NB4 (cell line): Measurements from ENCODE around the gene BHLHE23.

Source experiments
- MAX ChIP-seq: IDR thresholded peaks from 2 replicates; pipeline ENCODE4 v1.6.1; 2011; ENCODE audit warnings: low read depth, low read length
- MYC ChIP-seq: IDR thresholded peaks from 2 replicates; pipeline ENCODE4 v1.6.1; 2011; ENCODE audit warnings: low read depth, low read length
- POLR2A ChIP-seq: IDR thresholded peaks from 2 replicates; pipeline ENCODE4 v1.6.1; 2011; ENCODE audit warnings: mild to moderate bottlenecking; ENCODE audit not compliant: insufficient read length; ENCODE audit errors: extremely low read depth
- TF ChIP-seq, protein P1 (sequence below): IDR thresholded peaks from one replicate; pipeline ENCODE4 v1.5.1; 2012; ENCODE audit warnings: low read depth, low read length

GRCh38 chr20:63048516-63049190 is 41.9 kb upstream of the BHLHE23 start:
- TF ChIP-seq, protein P1, sequence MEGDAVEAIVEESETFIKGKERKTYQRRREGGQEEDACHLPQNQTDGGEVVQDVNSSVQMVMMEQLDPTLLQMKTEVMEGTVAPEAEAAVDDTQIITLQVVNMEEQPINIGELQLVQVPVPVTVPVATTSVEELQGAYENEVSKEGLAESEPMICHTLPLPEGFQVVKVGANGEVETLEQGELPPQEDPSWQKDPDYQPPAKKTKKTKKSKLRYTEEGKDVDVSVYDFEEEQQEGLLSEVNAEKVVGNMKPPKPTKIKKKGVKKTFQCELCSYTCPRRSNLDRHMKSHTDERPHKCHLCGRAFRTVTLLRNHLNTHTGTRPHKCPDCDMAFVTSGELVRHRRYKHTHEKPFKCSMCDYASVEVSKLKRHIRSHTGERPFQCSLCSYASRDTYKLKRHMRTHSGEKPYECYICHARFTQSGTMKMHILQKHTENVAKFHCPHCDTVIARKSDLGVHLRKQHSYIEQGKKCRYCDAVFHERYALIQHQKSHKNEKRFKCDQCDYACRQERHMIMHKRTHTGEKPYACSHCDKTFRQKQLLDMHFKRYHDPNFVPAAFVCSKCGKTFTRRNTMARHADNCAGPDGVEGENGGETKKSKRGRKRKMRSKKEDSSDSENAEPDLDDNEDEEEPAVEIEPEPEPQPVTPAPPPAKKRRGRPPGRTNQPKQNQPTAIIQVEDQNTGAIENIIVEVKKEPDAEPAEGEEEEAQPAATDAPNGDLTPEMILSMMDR = no peak
- TF ChIP-seq POLR2A (no peak), MAX (no peak), MYC (no peak)
